ENCODE results near the gene HIVEP3. TPM values are rescaled to one million over a fixed set of nuclear protein-coding genes. Genes with fewer than 3 reads are reported as not detected.

The HIVEP3 gene
- total RNA-seq, 1 donor from 2014 or later: 8.9 TPM

GRCh38 chr1:41664861-41665640 is 253.7 kb downstream of the HIVEP3 start:
- H3K9ac ChIP-seq (ENCODE audit: low read length): peak overlapping the region; percentile 18
- H3K27ac ChIP-seq (ENCODE audit: low read depth, low read length): no peak overlapping the region
- peak overlapping the region; percentile 69 for H3K27ac Mint-ChIP-seq (ENCODE audit: unreplicated experiment)
- H3K27me3 ChIP-seq (ENCODE audit: insufficient read depth, low read length): no peaks in the 10 kb centered on the region
- H3K4me1 Mint-ChIP-seq (ENCODE audit: low read depth, unreplicated experiment): peaks cover 23% of the 10 kb centered on the region
- H3K4me3 Mint-ChIP-seq (ENCODE audit: unreplicated experiment): peak overlapping the region; percentile 0
- H3K9me3 ChIP-seq (ENCODE audit: insufficient read depth, low read depth, low read length): no peaks in the 10 kb centered on the region
- TF ChIP-seq EZH2 (IDR thresholded peaks at IDR 0.05; ENCODE audit: insufficient read depth, low read length) (no peak), CTCF (IDR thresholded peaks at IDR 0.05; ENCODE audit: insufficient read depth, low read depth, low read length) (no peak)
- peaks cover 10% of the 10 kb centered on the region for H3K27me3 Mint-ChIP-seq (ENCODE audit: low read depth, unreplicated experiment)
- no peaks in the 10 kb centered on the region for H3K9me3 Mint-ChIP-seq (ENCODE audit: unreplicated experiment)
- H3K4me2 ChIP-seq (ENCODE audit: low read length): peak overlapping the region; percentile 22
- peaks cover 12% of the 10 kb centered on the region for H4K20me1 ChIP-seq (ENCODE audit: insufficient read depth, low read length)
- H3K36me3 ChIP-seq (ENCODE audit: insufficient read depth, low read length): no peaks in the 10 kb centered on the region
- peak; percentile 72 for DNase-seq (ENCODE audit: low read depth)
- H3K36me3 Mint-ChIP-seq (ENCODE audit: low read depth, unreplicated experiment): no peaks in the 10 kb centered on the region
- H3K4me1 ChIP-seq (ENCODE audit: insufficient read depth, low read length): peaks cover 44% of the 10 kb centered on the region
- FAIRE-seq: peak; percentile 37
- no peak overlapping the region for H2AFZ ChIP-seq (ENCODE audit: low read depth, low read length)
- H3K79me2 ChIP-seq (ENCODE audit: insufficient read depth, low read length): peaks cover 16% of the 10 kb centered on the region
- no peak overlapping the region for H3K4me3 ChIP-seq (ENCODE audit: insufficient read depth, low read depth, low read length)

GRCh38 chr1:41663671-41664400 is 254.9 kb downstream of the HIVEP3 start:
- no peaks in the 10 kb centered on the region for H3K9me3 Mint-ChIP-seq (ENCODE audit: unreplicated experiment)
- Histone ChIP-seq H3K4me1 (ENCODE audit: insufficient read depth, low read length) (peaks cover 42% of the 10 kb centered on the region), H3K9ac (ENCODE audit: low read length) (no peak overlapping the region), H3K36me3 (ENCODE audit: insufficient read depth, low read length) (no peaks in the 10 kb centered on the region), H4K20me1 (ENCODE audit: insufficient read depth, low read length) (peaks cover 24% of the 10 kb centered on the region), H3K27ac (ENCODE audit: low read depth, low read length) (no peak overlapping the region), H2AFZ (ENCODE audit: low read depth, low read length) (no peak overlapping the region), H3K27me3 (ENCODE audit: insufficient read depth, low read length) (no peaks in the 10 kb centered on the region), H3K4me3 (ENCODE audit: insufficient read depth, low read depth, low read length) (no peak overlapping the region), H3K79me2 (ENCODE audit: insufficient read depth, low read length) (peaks cover 29% of the 10 kb centered on the region), H3K9me3 (ENCODE audit: insufficient read depth, low read depth, low read length) (no peaks in the 10 kb centered on the region), H3K4me2 (ENCODE audit: low read length) (no peak overlapping the region)
- peaks cover 20% of the 10 kb centered on the region for H3K4me1 Mint-ChIP-seq (ENCODE audit: low read depth, unreplicated experiment)
- DNase-seq (ENCODE audit: low read depth) (no peak), FAIRE-seq (no peak)
- H3K36me3 Mint-ChIP-seq (ENCODE audit: low read depth, unreplicated experiment): no peaks in the 10 kb centered on the region
- H3K4me3 Mint-ChIP-seq (ENCODE audit: unreplicated experiment): peak overlapping the region; percentile 79
- peaks cover 20% of the 10 kb centered on the region for H3K27me3 Mint-ChIP-seq (ENCODE audit: low read depth, unreplicated experiment)
- TF ChIP-seq CTCF (IDR thresholded peaks at IDR 0.05; ENCODE audit: insufficient read depth, low read depth, low read length) (no peak), EZH2 (IDR thresholded peaks at IDR 0.05; ENCODE audit: insufficient read depth, low read length) (no peak)
- peak overlapping the region; percentile 80 for H3K27ac Mint-ChIP-seq (ENCODE audit: unreplicated experiment)

Data from astrocyte (in vitro differentiated cells and primary cell).